Measurements from ENCODE around the gene IRF4. TPM values are rescaled to one million over a fixed set of nuclear protein-coding genes. Genes with fewer than 3 reads are reported as not detected.

The IRF4 gene
- polyA plus RNA-seq, 1 of the 3 experiments (the other 2 are of a cell fraction): not detected

GRCh38 chr6:356828-357251, 34.7 kb upstream of the IRF4 start:
- Histone ChIP-seq H3K9ac (no peak overlapping the region), H3K4me2 (no peak overlapping the region), H3K79me2 (ENCODE audit: insufficient read depth) (no peaks in the 10 kb centered on the region), H3K27ac (ENCODE audit: low read depth in 2 of 2, low read length in 1 of 2) (no peak overlapping the region), H3K36me3 (replicated peaks in 1 of 2; ENCODE audit: control insufficient read depth in 1 of 2, insufficient read depth in 2 of 2, low read length in 1 of 2) (no peaks in the 10 kb centered on the region), H4K20me1 (ENCODE audit: insufficient read depth) (no peaks in the 10 kb centered on the region), H3K9me2 (no peaks in the 10 kb centered on the region), H3K27me3 (ENCODE audit: insufficient read depth) (peaks cover 61% of the 10 kb centered on the region), H2AFZ (ENCODE audit: low read depth) (no peak overlapping the region), H3F3A (replicated peaks; ENCODE audit: insufficient read depth) (no peaks in the 10 kb centered on the region), H3K4me3 (ENCODE audit: low read depth in 2 of 2, low read length in 1 of 2) (no peak overlapping the region), H3K9me3 (no peaks in the 10 kb centered on the region), H3K4me1 (ENCODE audit: control insufficient read depth in 1 of 2, insufficient read depth in 2 of 2, low read depth in 1 of 2, low read length in 1 of 2) (no peaks in the 10 kb centered on the region)
- ChIA-PET POLR2A (no interaction called here), CTCF (no interaction called here)
- TF ChIP-seq POLR2AphosphoS5 (IDR thresholded peaks at IDR 0.05; ENCODE audit: low read depth, low read length) (no peak), GATA2 (CRISPR knock-in tag; IDR thresholded peaks at IDR 0.05) (no peak), MAX (IDR thresholded peaks at IDR 0.05; ENCODE audit: low read depth) (no peak), FOXM1 (IDR thresholded peaks at IDR 0.05; ENCODE audit: low read depth) (no peak), RFX5 (IDR thresholded peaks at IDR 0.05; ENCODE audit: low read length) (no peak), NRF1 (IDR thresholded peaks at IDR 0.05; ENCODE audit: low read depth, low read length) (no peak), RCOR1 (IDR thresholded peaks at IDR 0.05; ENCODE audit: low read length) (no peak), RXRA (IDR thresholded peaks at IDR 0.05; ENCODE audit: borderline replicate concordance, low read depth) (no peak), EP300 (IDR thresholded peaks at IDR 0.05; ENCODE audit: borderline replicate concordance in 1 of 2, low read depth in 1 of 2, low read length in 1 of 2) (no peak), USF2 (IDR thresholded peaks at IDR 0.05; ENCODE audit: borderline replicate concordance, low read depth, low read length) (no peak), GABPA (IDR thresholded peaks at IDR 0.05; ENCODE audit: low read depth) (no peak), MEF2A (IDR thresholded peaks at IDR 0.05; ENCODE audit: borderline replicate concordance, low read depth) (no peak), CTCF (IDR thresholded peaks at IDR 0.05) (no peak), ELF1 (IDR thresholded peaks at IDR 0.05) (no peak)
- DNase-seq: no peak
- 46% methylated on average over 11 of the region's 11 CpGs for WGBS (ENCODE audit: low lambda C conversion rate)

GRCh38 chr6:357261-357790, 34.2 kb upstream of the IRF4 start:
- DNase-seq: no peak
- Histone ChIP-seq H3K36me3 (replicated peaks in 1 of 2; ENCODE audit: control insufficient read depth in 1 of 2, insufficient read depth in 2 of 2, low read length in 1 of 2) (no peaks in the 10 kb centered on the region), H3F3A (replicated peaks; ENCODE audit: insufficient read depth) (no peaks in the 10 kb centered on the region), H3K27ac (ENCODE audit: low read depth in 2 of 2, low read length in 1 of 2) (no peak overlapping the region), H4K20me1 (ENCODE audit: insufficient read depth) (no peaks in the 10 kb centered on the region), H3K4me3 (ENCODE audit: low read depth in 2 of 2, low read length in 1 of 2) (no peak overlapping the region), H3K79me2 (ENCODE audit: insufficient read depth) (no peaks in the 10 kb centered on the region), H3K4me2 (no peak overlapping the region), H3K27me3 (ENCODE audit: insufficient read depth) (peaks cover 61% of the 10 kb centered on the region), H3K4me1 (ENCODE audit: control insufficient read depth in 1 of 2, insufficient read depth in 2 of 2, low read depth in 1 of 2, low read length in 1 of 2) (no peaks in the 10 kb centered on the region), H3K9ac (no peak overlapping the region), H3K9me2 (no peaks in the 10 kb centered on the region), H2AFZ (ENCODE audit: low read depth) (no peak overlapping the region), H3K9me3 (no peaks in the 10 kb centered on the region)
- ChIA-PET POLR2A (no interaction called here), CTCF (no interaction called here)
- TF ChIP-seq, protein P1, sequence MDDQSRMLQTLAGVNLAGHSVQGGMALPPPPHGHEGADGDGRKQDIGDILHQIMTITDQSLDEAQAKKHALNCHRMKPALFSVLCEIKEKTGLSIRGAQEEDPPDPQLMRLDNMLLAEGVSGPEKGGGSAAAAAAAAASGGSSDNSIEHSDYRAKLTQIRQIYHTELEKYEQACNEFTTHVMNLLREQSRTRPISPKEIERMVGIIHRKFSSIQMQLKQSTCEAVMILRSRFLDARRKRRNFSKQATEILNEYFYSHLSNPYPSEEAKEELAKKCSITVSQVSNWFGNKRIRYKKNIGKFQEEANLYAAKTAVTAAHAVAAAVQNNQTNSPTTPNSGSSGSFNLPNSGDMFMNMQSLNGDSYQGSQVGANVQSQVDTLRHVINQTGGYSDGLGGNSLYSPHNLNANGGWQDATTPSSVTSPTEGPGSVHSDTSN (IDR thresholded peaks at IDR 0.05): no peak
- no peak for TF ChIP-seq MXI1 (IDR thresholded peaks at IDR 0.05; ENCODE audit: low read depth, low read length)
- TF ChIP-seq RAD21 (IDR thresholded peaks at IDR 0.05; ENCODE audit: low read length): no peak
- TF ChIP-seq, protein P2, sequence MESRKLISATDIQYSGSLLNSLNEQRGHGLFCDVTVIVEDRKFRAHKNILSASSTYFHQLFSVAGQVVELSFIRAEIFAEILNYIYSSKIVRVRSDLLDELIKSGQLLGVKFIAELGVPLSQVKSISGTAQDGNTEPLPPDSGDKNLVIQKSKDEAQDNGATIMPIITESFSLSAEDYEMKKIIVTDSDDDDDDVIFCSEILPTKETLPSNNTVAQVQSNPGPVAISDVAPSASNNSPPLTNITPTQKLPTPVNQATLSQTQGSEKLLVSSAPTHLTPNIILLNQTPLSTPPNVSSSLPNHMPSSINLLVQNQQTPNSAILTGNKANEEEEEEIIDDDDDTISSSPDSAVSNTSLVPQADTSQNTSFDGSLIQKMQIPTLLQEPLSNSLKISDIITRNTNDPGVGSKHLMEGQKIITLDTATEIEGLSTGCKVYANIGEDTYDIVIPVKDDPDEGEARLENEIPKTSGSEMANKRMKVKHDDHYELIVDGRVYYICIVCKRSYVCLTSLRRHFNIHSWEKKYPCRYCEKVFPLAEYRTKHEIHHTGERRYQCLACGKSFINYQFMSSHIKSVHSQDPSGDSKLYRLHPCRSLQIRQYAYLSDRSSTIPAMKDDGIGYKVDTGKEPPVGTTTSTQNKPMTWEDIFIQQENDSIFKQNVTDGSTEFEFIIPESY (IDR thresholded peaks at IDR 0.05; ENCODE audit: borderline replicate concordance, low read depth): no peak
- TF ChIP-seq NFIC (IDR thresholded peaks at IDR 0.05; ENCODE audit: borderline replicate concordance): no peak
- no peak for TF ChIP-seq FOSL2 (IDR thresholded peaks at IDR 0.05; ENCODE audit: borderline replicate concordance, low read depth)
- no peak for TF ChIP-seq TAF1 (IDR thresholded peaks at IDR 0.05; ENCODE audit: borderline replicate concordance, low read depth, low read length)
- TF ChIP-seq FOXJ3 (CRISPR knock-in tag; IDR thresholded peaks at IDR 0.05): no peak
- TF ChIP-seq RCOR1 (IDR thresholded peaks at IDR 0.05; ENCODE audit: low read length): no peak
- TF ChIP-seq RXRA (IDR thresholded peaks at IDR 0.05; ENCODE audit: borderline replicate concordance, low read depth): no peak
- 58% methylated on average over 12 of the region's 12 CpGs for WGBS (ENCODE audit: low lambda C conversion rate)

Measured in SK-N-SH (cell line).